Panc1 (cell line): Measurements from ENCODE around the gene MAP2. TPM values are rescaled to one million over a fixed set of nuclear protein-coding genes. Genes with fewer than 3 reads are reported as not detected.

ENCODE experiments used
- ATAC-seq: fragments of 200-7000 bp; cut with Tn5 transposase; 2 replicates; pipeline ENCODE4 v1.9.1; 2020; ENCODE audit warnings: mild to moderate bottlenecking, moderate library complexity
- BruUV-seq: library from RNA; stranded (reverse); fragments of 400-500 nt; replicated peaks from 2 replicates; lab custom pipeline; 2021; lab: Mats Ljungman, UMichigan
- CTCF ChIA-PET: fragments of 300-600 bp; sonication (Branson Sonifier 250); formaldehyde crosslinking; loops from one replicate; lab custom pipeline; 2022; ENCODE audit warnings: antibody characterized with exemption; lab: Charles Lee
- POLR2A ChIA-PET: fragments of 300-600 bp; sonication (Branson Sonifier 250); formaldehyde crosslinking; loops from one replicate; lab custom pipeline; 2022; ENCODE audit warnings: antibody characterized with exemption; lab: Charles Lee
- DNase-seq: peaks from one replicate; pipeline ENCODE4 v3.0.0-alpha.2; 2010; ENCODE audit warnings: low read depth, low spot score
- H3K27ac ChIP-seq: 2 replicates; pipeline ENCODE4 v1.5.1; 2011; ENCODE audit warnings: mild to moderate bottlenecking, low read length, inconsistent platforms
- H3K27me3 ChIP-seq: fragments of 200-500 bp; sonication (Bioruptor generic); 2 replicates; pipeline ENCODE4 v1.6.0; 2014; ENCODE audit warnings: low read length, inconsistent platforms; ENCODE audit not compliant: control insufficient read depth, insufficient read depth
- H3K36me3 ChIP-seq: fragments of 200-500 bp; sonication (Bioruptor generic); 2 replicates; pipeline ENCODE4 v1.5.1; 2014; ENCODE audit warnings: inconsistent platforms, mild to moderate bottlenecking, low read length, moderate library complexity; ENCODE audit not compliant: control insufficient read depth, insufficient read depth
- H3K4me1 ChIP-seq: 2 replicates; pipeline ENCODE4 v1.5.1; 2011; ENCODE audit warnings: inconsistent platforms, mild to moderate bottlenecking, low read length, moderate library complexity; ENCODE audit not compliant: control insufficient read depth, insufficient read depth
- H3K4me3 ChIP-seq, 2 experiments: 2 replicates each; pipeline ENCODE4 v1.5.1; 2011 to 2012; ENCODE audit warnings: low read depth in 2 of 2, low read length in 2 of 2, mild to moderate bottlenecking in 2 of 2, inconsistent platforms in 1 of 2, moderate library complexity in 1 of 2
- H3K9me3 ChIP-seq: fragments of 200-500 bp; sonication (Bioruptor generic); 2 replicates; pipeline ENCODE4 v1.5.1; 2014; ENCODE audit warnings: low read depth, mild to moderate bottlenecking, inconsistent platforms, low read length, moderate library complexity; ENCODE audit not compliant: control insufficient read depth, insufficient read depth
- CTCF ChIP-seq: fragments of 450-650 bp; IDR thresholded peaks from 2 replicates; pipeline ENCODE4 v1.5.1; 2017; ENCODE audit warnings: mild to moderate bottlenecking
- POLR2AphosphoS5 ChIP-seq: IDR thresholded peaks from 2 replicates; pipeline ENCODE4 v1.6.1; 2012; ENCODE audit warnings: mild to moderate bottlenecking, low read depth, low read length, moderate library complexity
- REST ChIP-seq, 2 experiments: IDR thresholded peaks; 2 replicates each; pipeline ENCODE4 v1.6.1; 2011 to 2012; ENCODE audit warnings: low read depth in 2 of 2, control low read depth in 1 of 2, low read length in 1 of 2, mild to moderate bottlenecking in 1 of 2, moderate library complexity in 1 of 2; ENCODE audit not compliant: insufficient read depth in 1 of 2
- SIN3A ChIP-seq: IDR thresholded peaks from 2 replicates; pipeline ENCODE4 v1.6.1; 2012; ENCODE audit warnings: low read depth, mild to moderate bottlenecking, low read length, moderate library complexity, borderline replicate concordance; ENCODE audit not compliant: insufficient read depth
- TCF7L2 ChIP-seq: IDR thresholded peaks from 2 replicates; pipeline ENCODE4 v1.6.1; 2011; ENCODE audit warnings: mild to moderate bottlenecking, low read depth, low read length, inconsistent platforms
- in situ Hi-C: cut with HindIII; loops from 2 replicates; pipeline ENCODE4 v1.10.0; 2016; ENCODE audit warnings: low sequenced_read_pairs, low pct_unique_long_range_greater_than_20kb
- intact Hi-C: fragments of 100-400 bp; cut with micrococcal nuclease; formaldehyde crosslinking; loops from one replicate; pipeline ENCODE4 v1.10.0; 2022; ENCODE audit not compliant: unreplicated experiment
- total RNA-seq: library from RNA; stranded (reverse); gene quantifications from one replicate; pipeline ENCODE4 v1.2.1, GENCODE V29; 2021; ENCODE audit not compliant: unreplicated experiment

Gene MAP2
- total RNA-seq, 1 experiment from 2014 or later = 44.9 TPM

- H3K27me3 ChIP-seq = no peaks in the 10 kb centered on the region
- no peaks in the 10 kb centered on the region for H3K9me3 ChIP-seq
- TF ChIP-seq REST (IDR thresholded peaks at IDR 0.05; ENCODE audit: insufficient read depth in 1 of 2, low read depth in 2 of 2, low read length in 1 of 2) (no peak), POLR2AphosphoS5 (no peak), CTCF (no peak), TCF7L2 (no peak), SIN3A (no peak)
- in situ Hi-C loops = no loop called here
- no peak overlapping the region for H3K4me3 ChIP-seq
- ChIA-PET POLR2A (no interaction called here), CTCF (no interaction called here)
- intact Hi-C loops = no loop called here
- no peak overlapping the region for H3K27ac ChIP-seq
- H3K36me3 ChIP-seq = no peaks in the 10 kb centered on the region
- no TSS peak for BruUV-seq
- DNase-seq (no peak), ATAC-seq (no peak)
- no peaks in the 10 kb centered on the region for H3K4me1 ChIP-seq
Measured at GRCh38 chr2:209451209-209451834, 27.5 kb downstream of the MAP2 start.

- in situ Hi-C loops (no loop called here), intact Hi-C loops (no loop called here)
- ChIA-PET CTCF (no interaction called here), POLR2A (no interaction called here)
- Histone ChIP-seq H3K4me1 (no peaks in the 10 kb centered on the region; the same call in 1 of the 2 replicates), H3K4me3 (no peak overlapping the region), H3K9me3 (no peaks in the 10 kb centered on the region), H3K36me3 (no peaks in the 10 kb centered on the region), H3K27ac (no peak overlapping the region), H3K27me3 (no peaks in the 10 kb centered on the region)
- DNase-seq = no peak
- BruUV-seq = no TSS peak
- TF ChIP-seq TCF7L2 = no peak
- no peak for TF ChIP-seq CTCF
- no peak for TF ChIP-seq SIN3A
- TF ChIP-seq POLR2AphosphoS5 = no peak
- no peak for TF ChIP-seq REST (IDR thresholded peaks at IDR 0.05; ENCODE audit: insufficient read depth in 1 of 2, low read depth in 2 of 2, low read length in 1 of 2)
- no peak for ATAC-seq
Measured at GRCh38 chr2:209456489-209456888, 32.6 kb downstream of the MAP2 start.
